Esophagus (tissue), 2 donors: ENCODE results near the gene CGN. TPM values are rescaled to one million over a fixed set of nuclear protein-coding genes. Genes with fewer than 3 reads are reported as not detected.

Source experiments
- H3K27ac ChIP-seq, 2 donors: one replicate each; pipeline ENCODE4 v1.5.1; 2013; ENCODE audit warnings: low read depth in 2 of 2, mild to moderate bottlenecking in 2 of 2, inconsistent platforms in 1 of 2, low read length in 1 of 2, moderate library complexity in 1 of 2
- H3K27me3 ChIP-seq, 2 donors: one replicate each; pipeline ENCODE4 v1.6.1; 2013; ENCODE audit warnings: low read length in 2 of 2, control low read depth in 1 of 2, mild to moderate bottlenecking in 1 of 2; ENCODE audit not compliant: insufficient read depth in 2 of 2, control insufficient read depth in 1 of 2
- H3K36me3 ChIP-seq, 2 donors: one replicate each; pipeline ENCODE4 v1.6.1; 2013; ENCODE audit warnings: low read length in 1 of 2; ENCODE audit not compliant: control insufficient read depth in 2 of 2, insufficient read depth in 2 of 2
- H3K4me1 ChIP-seq, 2 donors: one replicate each; pipeline ENCODE4 v1.6.1; 2013; ENCODE audit warnings: low read length in 1 of 2; ENCODE audit not compliant: control insufficient read depth in 2 of 2, insufficient read depth in 2 of 2
- H3K4me3 ChIP-seq, 2 donors: one replicate each; pipeline ENCODE4 v1.5.1; 2013; ENCODE audit warnings: low read length in 2 of 2, mild to moderate bottlenecking in 2 of 2, low read depth in 1 of 2, moderate library complexity in 1 of 2
- H3K9me3 ChIP-seq, 2 donors: one replicate each; pipeline ENCODE4 v1.6.1; 2013; ENCODE audit warnings: mild to moderate bottlenecking in 2 of 2, low read depth in 1 of 2, low read length in 1 of 2, moderate library complexity in 1 of 2; ENCODE audit not compliant: control insufficient read depth in 2 of 2, insufficient read depth in 1 of 2
- WGBS, 2 donors: extraction: QIAGEN DNeasy Blood & Tissue Kit; methylation state at CpG; one replicate each; pipeline ENCODE4 v1.1.7; 2013; 5-methylcytosine and 5-hydroxymethylcytosine counted together
- polyA plus RNA-seq, 2 donors: library from polyadenylated mRNA; stranded (reverse); fragments of 200-250 nt; gene quantifications; one replicate each; pipeline ENCODE4 v1.2.3, GENCODE V29; 2013
- donor health status: healthy with polysubstance abuse.
- donor health status: Bipolar disorder and iron deficiency.

CGN gene
- polyA plus RNA-seq, 2 donors = 10.5 to 13.7 TPM

DNA sequence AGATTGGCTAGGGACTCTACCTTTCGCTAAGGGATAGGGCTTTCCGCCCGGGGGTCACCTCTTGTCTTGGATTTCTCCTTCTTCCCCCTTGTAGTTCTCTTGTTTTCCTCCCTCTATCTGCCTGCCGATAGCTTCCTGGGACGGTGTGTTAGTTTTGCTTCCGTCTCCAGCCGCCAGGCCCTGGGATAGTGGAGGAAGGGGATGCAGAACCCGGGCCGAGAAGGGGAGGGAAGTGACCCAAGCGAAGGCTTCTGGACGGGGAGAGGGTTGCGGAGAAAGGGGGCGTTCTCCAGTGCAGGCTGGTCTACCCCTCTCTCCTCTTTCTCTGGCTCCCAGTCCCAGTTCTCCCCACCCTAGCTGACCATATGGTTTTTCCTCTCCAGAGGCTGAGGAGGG lies 29.8 kb downstream of the CGN start:
- peak overlapping the region; percentile 88 to 98 for H3K27ac ChIP-seq
- no peaks in the 10 kb centered on the region for H3K36me3 ChIP-seq
- peak overlapping the region; percentile 57 to 64 for H3K4me3 ChIP-seq
- WGBS, 2 donors = 17 to 22% methylated on average over 10 to 13 of the region's 13 CpGs
- H3K4me1 ChIP-seq = no peaks in the 10 kb centered on the region
- H3K27me3 ChIP-seq = no peaks in the 10 kb centered on the region
- H3K9me3 ChIP-seq = no peaks in the 10 kb centered on the region

DNA sequence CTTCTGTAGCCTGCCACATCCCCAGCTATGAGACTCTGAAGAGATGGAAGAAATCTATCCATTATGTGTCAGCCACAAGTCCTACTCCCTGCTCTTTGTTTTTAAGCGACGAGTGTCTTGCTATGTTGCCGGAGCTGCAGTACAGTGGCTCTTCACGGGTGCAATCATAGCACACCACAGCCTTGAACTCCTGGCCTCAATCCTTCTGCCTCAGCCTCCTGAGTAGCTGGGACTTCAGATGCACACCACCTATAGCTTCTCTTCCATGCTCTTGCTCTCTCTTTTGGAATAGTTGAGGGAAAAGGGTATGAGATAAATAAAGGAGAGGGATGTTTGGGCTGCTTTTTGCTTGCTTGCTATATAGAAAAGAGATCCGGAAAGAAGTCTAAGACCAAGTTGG lies 30.6 kb downstream of the CGN start:
- 59 to 61% methylated on average over 5 of the region's 5 CpGs for WGBS, 2 donors
- Histone ChIP-seq H3K36me3 (no peaks in the 10 kb centered on the region), H3K9me3 (no peaks in the 10 kb centered on the region), H3K27me3 (no peaks in the 10 kb centered on the region), H3K4me3 (peak overlapping the region; percentile 57 to 64), H3K27ac (peak overlapping the region; percentile 3 to 98), H3K4me1 (no peaks in the 10 kb centered on the region)

DNA sequence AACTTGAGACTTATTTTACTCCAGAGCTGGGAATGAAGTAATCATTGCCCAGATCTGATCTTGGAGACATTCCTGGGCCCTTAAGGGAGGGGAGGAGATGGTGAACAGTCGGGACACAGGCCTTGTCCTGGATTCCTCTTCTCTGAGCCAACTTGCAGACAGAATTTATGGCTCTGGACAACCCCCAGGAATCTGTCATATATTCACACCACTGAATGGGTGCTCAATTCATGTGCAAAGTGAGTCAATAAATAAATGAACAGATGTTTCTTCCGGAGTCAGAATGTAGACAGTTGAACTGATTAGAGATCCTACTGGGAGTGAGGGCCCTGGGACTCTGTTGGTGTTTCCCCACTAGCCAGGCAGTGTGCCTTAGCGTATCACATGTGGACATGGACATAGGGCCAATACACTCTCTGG lies 31.5 kb downstream of the CGN start:
- Histone ChIP-seq H3K4me1 (peaks cover 0 to 8% of the 10 kb centered on the region in 2 donors), H3K36me3 (no peaks in the 10 kb centered on the region), H3K9me3 (no peaks in the 10 kb centered on the region), H3K4me3 (peak overlapping the region in 1 of 2 donors; percentile 57), H3K27me3 (no peaks in the 10 kb centered on the region), H3K27ac (peak overlapping the region; percentile 49)
- 36 to 43% methylated on average over 3 of the region's 3 CpGs for WGBS, 2 donors

DNA sequence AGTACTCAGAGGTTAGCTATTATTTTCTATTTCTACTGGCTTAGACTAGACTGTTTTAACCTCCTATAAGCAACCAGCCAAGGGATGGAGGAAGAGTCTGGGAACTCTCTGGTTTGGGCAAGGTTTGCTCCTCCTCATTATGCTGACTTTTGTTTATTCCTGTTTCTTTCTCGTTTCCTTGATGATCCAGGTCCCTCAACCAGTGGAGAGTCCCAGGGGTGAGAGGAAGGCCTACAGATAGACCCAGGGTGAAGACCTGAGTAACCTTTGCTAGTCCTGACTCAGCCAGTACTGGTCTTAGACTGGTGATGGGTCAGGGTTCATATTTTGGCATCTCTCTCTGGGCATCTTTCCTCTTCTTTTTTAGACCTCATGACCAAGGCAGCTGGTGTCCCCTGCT lies 34.4 kb downstream of the CGN start:
- Histone ChIP-seq H3K36me3 (no peaks in the 10 kb centered on the region), H3K27me3 (no peaks in the 10 kb centered on the region), H3K4me1 (peaks cover 0 to 12% of the 10 kb centered on the region in 2 donors), H3K4me3 (no peak overlapping the region), H3K9me3 (no peaks in the 10 kb centered on the region), H3K27ac (no peak overlapping the region)
- WGBS, 2 donors = 47 to 63% methylated on average over 1 of the region's 1 CpG

DNA sequence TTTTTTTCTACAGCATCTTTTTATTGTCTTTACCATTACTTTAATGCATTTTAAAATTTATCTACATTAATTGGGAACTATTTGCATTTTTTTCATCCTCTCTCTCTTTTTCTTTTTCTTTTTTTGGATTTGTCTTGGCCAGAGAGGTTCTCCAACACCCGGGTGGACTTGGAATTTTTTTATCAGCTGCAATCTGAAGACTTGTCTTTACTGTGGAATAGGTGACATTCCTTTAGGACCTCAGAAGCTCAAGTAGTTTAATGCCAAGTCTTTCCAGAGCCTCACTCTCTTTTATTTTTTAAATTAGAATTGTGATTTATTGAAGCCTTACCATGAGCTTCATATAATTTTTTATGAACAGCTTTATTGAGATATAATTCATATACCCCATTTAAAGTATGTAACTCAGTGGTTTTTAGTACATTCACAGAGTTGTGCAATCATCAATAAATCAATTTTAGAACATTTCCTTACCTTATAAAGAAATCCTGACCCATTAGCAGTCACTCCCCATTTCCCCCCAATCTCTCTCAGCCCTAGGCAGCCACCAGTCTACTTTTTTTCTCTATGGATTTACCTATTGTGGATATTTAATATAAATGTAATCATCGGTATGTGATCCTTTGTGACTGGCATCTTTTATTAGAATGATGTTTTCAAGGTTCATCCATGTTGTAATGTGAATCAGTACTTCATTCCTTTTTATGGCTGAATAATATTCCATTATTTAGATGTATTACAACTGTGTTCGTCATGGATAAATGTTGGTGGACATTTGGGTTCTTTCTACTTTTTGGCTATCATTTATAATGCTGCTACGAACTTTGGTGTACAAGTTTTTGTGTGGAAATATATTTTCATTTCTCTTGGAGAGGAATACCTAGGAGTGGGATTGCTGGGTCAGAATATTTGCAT lies 35.1 kb downstream of the CGN start:
- WGBS, 2 donors = 87 to 92% methylated on average over 4 of the region's 4 CpGs
- Histone ChIP-seq H3K4me1 (peaks cover 0 to 12% of the 10 kb centered on the region in 2 donors), H3K27me3 (no peaks in the 10 kb centered on the region), H3K9me3 (no peaks in the 10 kb centered on the region), H3K27ac (peak overlapping the region in 1 of 2 donors; percentile 33), H3K36me3 (no peaks in the 10 kb centered on the region), H3K4me3 (no peak overlapping the region)

DNA sequence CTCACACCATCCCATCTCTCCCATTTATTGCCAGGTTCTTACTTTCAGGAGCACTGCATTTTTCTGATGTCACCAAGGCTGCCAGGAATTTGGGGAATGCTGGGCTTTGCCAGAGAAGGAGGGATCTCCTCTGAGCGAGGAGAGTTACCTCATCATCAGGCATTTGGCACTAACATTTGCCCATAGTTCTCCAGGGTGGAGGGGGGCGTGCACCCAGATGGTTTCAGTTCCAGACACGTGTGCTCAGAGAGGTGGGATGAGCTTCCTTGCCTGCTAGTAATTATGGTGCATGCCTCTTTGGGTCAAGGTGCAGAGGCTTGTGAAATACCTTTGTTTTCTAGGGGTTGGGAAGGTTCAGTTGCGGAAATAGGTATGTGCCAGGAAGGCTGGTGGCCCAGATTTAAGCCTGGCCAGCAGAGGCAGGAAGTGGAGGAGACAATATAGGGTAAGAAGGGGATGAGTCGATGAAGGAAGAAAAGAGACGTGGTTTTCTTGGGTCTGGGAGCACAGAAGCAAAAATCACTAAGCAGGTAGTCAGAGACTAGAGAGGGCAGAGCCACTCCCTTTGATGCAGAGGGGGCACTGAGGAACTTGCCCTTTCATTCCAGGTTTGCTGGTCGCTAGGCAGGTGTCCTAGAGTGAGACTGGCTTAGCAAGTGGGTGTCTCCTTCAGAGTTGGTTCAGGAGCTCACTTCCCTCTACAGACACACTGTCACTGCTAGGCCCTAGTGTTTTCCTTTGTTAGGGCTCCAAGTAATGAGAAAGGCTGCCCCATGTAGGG lies 36.1 kb downstream of the CGN start:
- peak overlapping the region; percentile 61 to 87 for H3K27ac ChIP-seq
- no peak overlapping the region for H3K4me3 ChIP-seq

DNA sequence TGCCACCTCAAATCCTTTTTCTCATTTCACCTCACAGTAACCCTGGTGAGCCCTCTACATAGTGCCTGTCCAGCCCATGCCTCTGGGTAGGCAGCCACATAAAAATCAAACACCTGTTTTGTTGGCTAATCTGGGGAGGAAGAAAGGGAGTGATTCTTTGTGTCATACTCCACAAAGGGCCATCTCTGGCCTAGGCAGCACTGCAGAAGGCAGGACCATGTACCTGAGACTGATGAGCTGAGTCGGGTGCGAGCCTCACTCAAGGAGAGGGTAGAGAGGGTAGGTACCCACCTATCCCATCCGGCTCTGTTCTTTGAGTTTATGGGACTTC lies 36.7 kb downstream of the CGN start:
- 97 to 98% methylated on average over 3 of the region's 3 CpGs for WGBS, 2 donors
- H3K27me3 ChIP-seq = no peaks in the 10 kb centered on the region
- H3K36me3 ChIP-seq = no peaks in the 10 kb centered on the region
- no peaks in the 10 kb centered on the region for H3K9me3 ChIP-seq
- H3K4me1 ChIP-seq = peaks cover 0 to 12% of the 10 kb centered on the region in 2 donors
- no peak overlapping the region for H3K4me3 ChIP-seq
- H3K27ac ChIP-seq = peak overlapping the region; percentile 61 to 87

More for the DNA sequence above, 36.1 kb downstream of the CGN start:
- no peaks in the 10 kb centered on the region for H3K9me3 ChIP-seq
- no peaks in the 10 kb centered on the region for H3K36me3 ChIP-seq
- H3K27me3 ChIP-seq = no peaks in the 10 kb centered on the region
- 35 to 37% methylated on average over 7 of the region's 7 CpGs for WGBS, 2 donors
- H3K4me1 ChIP-seq = peaks cover 0 to 12% of the 10 kb centered on the region in 2 donors

DNA sequence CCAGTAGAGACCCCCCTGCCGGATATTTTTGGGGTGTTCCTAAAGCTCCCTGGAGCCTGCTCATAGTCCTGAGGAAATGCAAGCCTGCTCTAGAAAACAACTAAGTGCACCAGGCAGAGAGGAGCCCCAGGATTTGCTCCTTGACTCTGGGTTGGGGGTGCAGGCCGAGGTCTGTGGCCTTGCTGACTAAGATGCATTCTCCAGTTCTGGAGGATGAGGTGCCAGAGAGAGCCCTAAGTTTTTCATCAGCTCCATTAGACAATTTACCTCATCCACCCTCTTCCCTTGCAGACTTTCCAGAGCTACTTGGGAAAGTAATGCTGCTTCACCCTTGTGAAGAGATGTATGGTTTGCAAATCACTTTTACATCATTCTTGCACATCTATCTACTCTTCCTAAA lies 38.0 kb downstream of the CGN start:
- Histone ChIP-seq H3K27me3 (no peaks in the 10 kb centered on the region), H3K4me1 (peaks cover 0 to 12% of the 10 kb centered on the region in 2 donors), H3K36me3 (no peaks in the 10 kb centered on the region), H3K27ac (peak overlapping the region; percentile 30 to 37), H3K4me3 (no peak overlapping the region), H3K9me3 (no peaks in the 10 kb centered on the region)
- 50 to 66% methylated on average over 2 of the region's 2 CpGs for WGBS, 2 donors

DNA sequence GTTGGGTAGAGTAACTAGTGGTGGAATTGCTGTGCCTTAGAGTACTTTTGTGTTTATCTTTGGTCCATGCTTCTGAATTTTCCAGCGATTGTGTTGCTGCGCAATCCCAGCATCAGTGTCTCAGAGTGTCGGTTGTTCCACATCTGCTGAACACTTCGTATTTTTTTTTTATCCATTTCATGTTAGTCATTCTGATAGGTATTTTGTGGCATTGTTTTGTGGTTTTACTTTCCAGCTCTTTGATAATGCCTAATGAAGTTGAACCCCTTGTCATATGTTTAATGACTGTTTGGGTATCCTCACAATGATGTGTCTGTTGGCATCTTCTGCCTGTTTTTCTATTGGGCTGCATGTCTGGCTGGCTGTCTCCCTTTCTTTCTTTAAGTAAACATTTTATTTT lies 42.5 kb downstream of the CGN start:
- Histone ChIP-seq H3K4me3 (no peak overlapping the region), H3K4me1 (no peaks in the 10 kb centered on the region), H3K9me3 (no peaks in the 10 kb centered on the region), H3K27ac (no peak overlapping the region), H3K36me3 (peaks cover 0 to 1% of the 10 kb centered on the region in 2 donors), H3K27me3 (no peaks in the 10 kb centered on the region)
- 87 to 90% methylated on average over 4 of the region's 4 CpGs for WGBS, 2 donors
